HG03103 (cell line): Measurements from ENCODE around the gene TMPRSS13.
"Not testable (repeated sequence)": the region's sequence is repeated elsewhere in the genome, so short reads cannot be mapped to it uniquely, and the experiment has no call there.

Experiments
- ATAC-seq: cut with Tn5 transposase; IDR thresholded peaks from one replicate; pipeline ENCODE4 v1.9.1; 2021; ENCODE audit warnings: low read depth; ENCODE audit not compliant: unreplicated experiment

The TMPRSS13 gene

DNA sequence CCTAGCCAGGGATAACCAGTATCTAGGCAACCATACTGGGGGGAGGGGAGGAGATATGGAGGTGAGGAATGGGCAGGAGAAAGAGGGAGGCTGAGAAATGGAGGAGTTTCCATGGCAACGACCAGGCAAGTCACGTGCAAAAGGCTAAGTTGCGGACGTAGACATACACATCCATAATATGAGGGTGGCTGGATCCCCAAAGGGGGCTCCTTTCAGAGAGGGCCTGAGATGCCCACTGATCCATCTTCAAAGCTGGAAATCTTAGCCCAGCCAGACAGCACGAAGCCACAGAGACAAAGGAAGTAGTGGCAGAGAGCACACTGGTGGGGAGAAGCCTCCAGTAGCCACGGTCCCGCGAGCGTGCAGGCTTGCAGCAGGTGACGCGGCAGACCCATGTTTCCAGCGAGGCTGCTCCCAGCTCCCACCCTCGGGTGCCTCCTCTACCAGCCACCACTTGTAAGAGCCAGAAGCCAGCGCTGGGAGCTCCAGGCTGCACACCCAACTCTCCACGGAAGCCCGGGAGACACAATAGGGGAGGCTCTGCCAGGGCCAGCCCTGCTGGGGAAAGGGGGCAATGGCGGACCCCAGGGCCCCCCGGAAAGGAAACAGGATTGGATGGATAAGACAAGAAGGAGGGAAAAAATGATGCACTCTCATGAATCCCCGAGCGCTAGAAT, 53.7 kb downstream of the TMPRSS13 start:
- ATAC-seq: no peak

DNA sequence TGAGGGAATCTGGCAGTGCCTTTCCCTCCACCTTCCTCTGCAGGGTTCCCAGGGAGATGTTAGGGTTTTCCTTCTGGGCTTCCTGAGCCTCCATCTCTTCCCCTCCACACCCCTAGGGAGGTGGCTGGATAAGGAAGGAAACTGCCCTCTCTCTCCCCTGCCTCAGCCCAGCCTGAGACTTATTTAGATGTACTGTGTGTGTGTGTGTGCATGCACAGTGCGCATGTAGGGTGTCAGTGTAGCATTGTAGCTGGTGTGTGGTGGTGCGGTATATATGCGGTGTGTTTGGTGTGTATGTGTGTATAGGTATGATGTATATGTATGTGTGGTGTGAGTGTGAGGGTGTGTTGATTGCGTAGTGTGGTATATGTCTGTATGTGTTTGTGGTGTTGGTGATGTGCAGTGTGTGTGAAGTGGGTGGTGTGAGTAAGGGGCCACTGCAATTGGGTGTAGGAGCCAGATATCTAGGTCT, 54.3 kb downstream of the TMPRSS13 start:
- ATAC-seq: no peak

DNA sequence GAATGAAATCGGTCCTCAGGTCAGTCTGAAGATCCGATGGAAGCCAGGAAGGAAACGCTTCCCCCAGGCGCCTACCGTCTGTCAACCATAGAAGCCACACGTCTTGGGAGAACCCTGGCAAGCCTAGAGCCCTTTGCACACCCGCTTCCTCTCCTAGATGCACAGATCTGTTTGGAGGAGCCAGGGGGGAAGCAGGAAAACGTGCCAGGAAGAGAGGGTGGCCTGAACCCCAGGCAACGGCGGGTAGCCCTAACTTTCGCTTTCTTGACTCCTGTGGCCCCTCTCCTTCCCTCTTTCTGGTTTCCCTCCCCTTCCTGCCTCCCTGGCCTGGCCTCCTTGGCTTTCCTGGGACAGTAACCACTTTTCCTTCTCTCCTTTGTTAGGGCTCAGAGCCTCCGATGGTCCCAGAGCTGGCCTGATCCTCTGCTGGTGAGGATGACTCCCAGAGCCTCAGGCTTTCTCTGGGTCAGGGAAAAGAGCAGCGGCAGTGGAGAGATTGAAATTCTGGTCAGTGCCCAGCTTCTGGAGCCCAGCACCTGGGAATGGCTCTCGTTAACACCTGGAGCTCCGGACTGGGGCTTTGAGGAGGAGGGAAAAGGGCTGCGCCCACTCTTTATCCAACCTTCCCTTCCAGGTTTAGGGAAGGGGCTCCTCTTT, 54.8 kb downstream of the TMPRSS13 start:
- ATAC-seq: no peak

DNA sequence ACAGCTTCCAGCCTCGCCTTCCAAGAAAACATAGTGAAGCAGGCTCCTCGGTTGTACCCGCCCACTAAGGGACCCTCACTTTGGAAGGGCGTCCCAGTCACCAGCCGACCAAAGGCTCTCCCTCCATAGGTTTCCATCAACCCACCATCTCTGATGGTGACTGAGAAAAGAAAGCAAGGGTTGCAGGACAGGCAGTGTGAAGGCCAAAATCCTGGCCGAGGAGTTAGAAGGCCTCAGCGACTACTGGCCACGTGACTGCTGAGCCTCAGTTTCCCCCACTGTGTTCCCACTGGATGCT, 55.4 kb downstream of the TMPRSS13 start:
- ATAC-seq: no peak

DNA sequence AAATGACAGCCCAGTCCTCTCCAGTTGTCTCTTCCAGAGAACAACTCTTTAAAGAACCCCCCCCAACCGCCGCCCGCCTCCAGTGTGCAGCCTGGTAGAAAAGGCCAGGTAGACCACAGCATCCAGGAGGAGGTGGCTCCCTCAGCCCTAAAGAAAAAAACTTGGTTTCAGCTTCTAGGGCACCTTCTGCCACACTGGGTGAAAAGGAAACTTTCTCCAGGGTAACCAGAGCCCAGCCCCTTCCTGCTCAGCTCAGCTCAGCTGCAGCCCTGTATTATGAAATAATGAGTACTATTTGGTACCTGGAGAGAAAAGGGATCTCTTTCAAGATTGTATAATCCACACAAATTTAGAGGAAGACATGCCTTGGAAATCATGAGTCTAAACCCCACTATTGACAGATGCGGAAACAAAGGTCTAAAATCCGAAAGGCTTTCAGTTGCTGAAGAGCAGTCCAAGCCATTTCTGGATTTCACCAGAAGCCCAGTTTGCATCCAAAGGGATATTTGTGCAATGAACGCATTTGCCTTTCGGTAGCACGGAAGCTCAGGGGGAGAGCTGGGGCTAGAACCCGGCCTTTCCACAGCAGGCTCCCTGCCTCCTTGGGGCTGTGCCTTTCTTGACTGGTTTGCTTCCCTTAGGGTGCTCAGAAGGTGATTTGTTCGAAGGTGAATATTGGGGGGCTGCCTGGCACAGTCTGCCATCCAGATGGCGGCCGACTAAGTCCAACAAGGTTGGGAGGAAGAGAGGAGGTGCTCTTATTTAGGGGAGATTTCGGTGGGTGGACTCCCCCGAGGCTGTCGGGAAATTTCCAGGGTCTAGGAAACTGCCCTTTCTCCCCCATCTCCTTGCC, 56.0 kb downstream of the TMPRSS13 start:
- ATAC-seq: no peak

DNA sequence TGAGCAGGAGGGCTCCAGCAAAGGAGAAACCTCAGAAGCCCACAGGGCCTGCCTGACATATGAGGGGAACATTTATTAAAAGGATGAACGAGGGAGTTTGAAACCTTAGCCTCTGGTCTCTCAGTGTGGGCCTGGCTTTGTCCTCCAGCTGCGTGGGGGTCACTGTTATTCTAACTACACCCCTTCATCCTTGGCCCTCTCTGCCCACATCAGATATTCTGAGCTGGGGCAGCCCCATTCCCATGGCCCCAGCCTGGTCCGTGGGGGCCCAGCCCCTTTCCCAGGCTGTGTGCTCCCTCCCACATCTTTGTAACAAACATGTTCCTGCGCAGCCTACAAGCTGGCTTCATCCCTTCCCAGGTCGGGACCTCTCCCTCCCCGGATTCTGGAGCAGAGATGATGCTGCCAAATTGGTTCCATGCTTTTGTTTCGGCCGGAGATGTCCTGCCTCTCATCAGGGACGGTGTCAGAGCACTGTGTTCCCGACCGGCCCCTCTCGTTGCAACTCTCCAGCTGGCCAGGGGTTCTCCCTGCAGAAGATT, 56.7 kb downstream of the TMPRSS13 start:
- no peak for ATAC-seq

DNA sequence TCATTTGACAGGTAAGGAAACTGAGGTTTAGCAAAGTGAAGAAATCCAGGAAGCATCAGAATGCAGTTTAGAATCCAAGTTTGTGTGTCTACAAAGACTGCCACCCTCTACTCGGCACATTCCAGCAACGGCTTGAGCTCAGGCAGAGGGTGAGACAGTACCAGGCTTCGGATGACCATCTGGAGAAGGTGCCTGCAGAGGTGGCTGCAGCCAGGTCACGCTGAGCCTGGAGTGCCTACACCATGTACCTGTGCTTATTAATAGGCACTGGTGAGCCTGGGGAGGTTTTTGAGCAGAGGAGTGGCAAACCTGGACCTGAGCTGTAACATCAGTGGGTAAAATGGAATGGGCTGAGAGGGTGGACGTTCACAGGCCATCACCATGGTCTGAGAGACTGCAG, 57.4 kb downstream of the TMPRSS13 start:
- ATAC-seq: no peak

DNA sequence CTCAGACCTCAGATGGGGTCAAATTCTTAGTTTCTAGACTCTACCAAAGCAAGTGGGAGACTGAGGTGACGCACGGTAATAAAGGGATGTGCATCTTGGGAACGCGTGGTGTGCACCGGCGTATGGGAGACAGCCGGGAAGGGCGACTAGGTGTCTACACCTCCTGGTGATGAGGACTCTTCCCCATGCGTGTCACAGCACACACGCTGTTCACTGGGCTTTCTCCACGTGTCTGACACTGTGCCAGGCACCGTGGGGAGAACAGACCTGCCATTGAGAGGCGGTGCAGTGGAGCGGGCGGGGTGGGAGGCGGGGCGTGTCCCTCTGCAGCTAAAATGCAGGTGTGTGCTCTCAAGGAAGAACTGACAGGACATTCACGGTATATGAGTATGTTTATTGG, 58.0 kb downstream of the TMPRSS13 start:
- no peak for ATAC-seq

DNA sequence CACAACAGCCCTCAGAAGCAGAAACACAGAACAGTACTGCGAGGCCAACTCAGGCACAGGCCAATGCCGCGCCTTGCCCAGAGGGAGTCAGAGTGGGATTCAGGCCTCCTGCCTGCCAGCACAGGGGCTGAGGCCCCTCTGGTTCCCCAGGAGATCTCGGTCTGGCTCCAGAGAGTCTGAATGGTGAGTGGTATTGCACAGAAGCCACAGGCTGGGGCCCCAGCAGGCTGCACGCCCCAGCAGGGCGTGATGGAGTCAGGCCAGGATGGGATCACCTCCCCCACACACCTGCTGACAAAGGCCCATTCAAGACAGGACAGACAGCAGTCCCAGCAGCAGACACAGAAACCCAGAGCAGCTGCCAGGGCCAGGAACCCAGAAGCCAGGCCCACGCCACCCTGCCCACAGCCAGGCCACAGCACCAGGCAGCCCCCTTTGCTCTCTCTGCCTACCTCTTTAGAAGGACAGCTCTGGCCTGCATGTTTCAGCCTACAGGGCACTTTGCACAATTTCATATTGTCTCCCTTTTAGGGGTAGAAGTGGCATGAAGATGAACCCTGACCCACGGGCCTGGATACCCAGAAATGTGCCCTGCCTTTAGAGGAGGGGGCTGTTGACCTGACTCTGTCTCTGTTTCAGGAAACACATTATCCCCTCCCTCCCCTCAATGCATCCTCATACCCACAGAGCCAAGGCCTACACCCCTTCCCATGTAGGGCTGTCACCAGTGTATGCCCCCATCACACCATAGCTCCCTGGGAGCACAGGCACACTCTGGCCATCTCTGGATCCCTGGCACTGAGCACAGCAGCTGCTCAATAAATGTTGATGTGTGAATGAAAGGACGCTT, 58.9 kb downstream of the TMPRSS13 start:
- ATAC-seq: no peak

DNA sequence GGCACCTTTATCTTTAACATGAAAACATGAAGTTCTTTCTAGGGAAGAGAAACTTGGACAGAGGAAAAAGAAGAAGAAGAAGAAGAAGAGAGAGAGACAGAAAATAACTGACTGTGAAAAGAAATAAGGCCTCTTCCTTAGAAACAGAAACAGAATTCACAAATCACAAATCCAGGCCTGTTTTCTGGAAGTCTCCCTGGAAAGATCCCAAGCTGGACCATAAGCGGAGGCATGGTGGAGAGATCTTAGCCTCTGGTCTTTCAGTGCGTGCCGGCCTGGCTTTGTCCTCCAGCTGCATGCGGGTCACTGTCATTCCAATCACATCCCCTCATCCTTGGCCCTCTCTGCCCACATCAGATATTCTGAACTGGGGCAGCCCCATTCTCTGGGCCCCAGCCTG, 59.6 kb downstream of the TMPRSS13 start:
- ATAC-seq: no peak

DNA sequence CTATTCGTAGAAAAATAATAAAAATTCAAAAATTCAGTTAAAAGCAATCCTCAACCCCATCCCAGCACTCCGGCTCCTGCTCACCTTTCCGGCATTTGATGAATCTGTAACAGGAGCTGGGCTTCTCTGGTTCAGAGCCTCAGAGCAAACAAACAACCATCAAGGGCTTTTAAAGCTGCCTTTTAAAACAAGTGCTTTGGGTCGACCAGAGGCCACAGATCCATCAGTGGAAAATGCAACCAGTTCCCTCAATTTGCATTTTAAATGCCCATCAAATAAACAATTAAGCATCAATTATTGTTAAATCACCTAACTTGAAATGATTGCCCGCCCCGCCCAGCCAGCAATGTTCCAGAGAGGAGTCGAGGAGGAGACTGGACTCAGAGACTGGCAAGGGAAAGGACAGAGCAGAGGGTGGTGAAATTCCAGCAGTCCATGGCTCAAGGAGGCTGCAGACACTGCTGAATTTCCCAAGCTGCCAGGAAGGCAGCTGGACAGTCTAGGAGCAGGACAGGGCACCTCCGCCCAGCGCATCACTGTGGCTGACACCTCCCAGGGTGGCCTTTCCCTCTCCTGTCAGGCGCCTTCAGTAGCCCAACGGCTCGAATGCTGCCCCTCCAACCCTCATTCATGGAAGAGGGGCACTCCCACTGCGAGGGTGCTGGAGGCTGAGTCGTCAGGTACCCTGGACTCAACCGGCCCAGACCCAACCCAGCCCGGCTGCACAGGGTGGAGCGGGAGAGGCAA, 60.2 kb downstream of the TMPRSS13 start:
- no peak for ATAC-seq

DNA sequence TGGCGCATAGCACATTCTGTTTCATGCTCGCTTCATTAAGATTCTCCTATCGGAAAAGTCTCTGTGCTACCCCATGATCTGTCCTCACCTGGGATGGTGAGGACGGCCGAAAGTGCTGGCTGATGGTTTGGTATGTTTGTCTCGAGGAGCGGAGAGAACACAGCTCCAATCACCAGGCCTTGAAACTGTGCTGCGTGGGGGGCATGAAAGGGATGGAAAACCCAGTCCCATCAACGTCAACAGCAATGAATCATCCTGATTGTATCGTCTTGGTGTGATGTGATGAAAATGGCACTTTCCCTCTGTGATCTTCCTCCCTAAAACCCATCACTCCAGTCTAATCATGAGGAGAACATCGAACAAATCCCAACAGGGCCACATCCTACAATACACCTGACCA, 61.1 kb downstream of the TMPRSS13 start:
- ATAC-seq: no peak

DNA sequence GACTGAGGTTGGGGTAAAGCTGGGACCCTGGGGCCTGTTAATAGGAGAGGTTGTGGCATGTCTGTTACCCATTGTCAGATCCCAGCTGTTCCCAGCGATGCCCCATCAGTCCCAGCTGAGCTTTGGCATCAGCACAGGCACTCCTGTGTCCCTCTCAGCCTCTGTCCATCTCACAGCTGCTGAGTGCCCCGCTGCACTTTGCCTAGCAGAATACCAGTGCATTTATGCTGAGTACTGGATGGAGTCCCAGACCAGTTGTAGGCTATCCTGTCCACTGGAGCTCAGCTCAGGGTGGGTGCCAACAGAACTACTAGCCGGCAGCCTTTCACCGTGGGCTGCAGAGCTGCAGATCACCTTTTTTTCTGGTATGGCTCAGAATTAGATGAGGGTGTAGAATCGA, 62.7 kb downstream of the TMPRSS13 start:
- no peak for ATAC-seq

DNA sequence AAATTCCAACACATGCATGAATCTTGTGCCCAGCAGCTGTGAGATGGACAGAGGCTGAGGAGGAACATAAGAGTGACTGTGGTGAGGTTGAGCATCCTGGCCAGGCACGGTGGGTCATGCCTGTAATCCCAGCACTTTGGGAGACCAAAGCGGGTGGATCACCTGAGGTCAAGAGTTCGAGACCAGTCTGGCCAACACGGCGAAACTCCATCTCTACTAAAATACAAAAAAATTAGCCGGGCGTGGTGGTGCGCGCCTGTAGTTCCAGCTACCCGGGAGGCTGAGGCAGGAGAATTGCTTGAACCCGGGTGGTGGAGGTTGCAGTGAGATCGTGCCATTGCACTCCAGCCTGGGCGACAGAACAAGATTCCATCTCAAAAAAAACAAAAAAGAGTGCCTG, 63.7 kb downstream of the TMPRSS13 start:
- not testable (repeated sequence) for ATAC-seq

DNA sequence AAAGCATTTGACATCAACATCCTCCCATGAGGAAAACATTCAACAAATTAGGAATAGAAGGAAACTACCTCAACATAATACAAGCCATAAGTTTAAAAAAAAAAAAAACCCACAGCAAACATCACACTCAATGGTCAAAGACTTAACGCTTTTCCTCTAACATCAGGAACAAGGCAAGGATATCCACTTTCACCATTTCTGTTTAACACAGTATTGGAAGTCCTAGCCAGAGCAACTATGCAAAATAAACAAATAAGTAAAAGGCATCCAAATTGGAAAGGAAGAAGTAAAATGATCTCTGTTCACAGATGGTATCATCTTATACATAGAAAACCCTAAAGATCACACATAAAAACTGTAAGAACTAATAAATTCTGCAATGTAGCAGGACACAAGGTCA, 65.8 kb downstream of the TMPRSS13 start:
- no peak for ATAC-seq

DNA sequence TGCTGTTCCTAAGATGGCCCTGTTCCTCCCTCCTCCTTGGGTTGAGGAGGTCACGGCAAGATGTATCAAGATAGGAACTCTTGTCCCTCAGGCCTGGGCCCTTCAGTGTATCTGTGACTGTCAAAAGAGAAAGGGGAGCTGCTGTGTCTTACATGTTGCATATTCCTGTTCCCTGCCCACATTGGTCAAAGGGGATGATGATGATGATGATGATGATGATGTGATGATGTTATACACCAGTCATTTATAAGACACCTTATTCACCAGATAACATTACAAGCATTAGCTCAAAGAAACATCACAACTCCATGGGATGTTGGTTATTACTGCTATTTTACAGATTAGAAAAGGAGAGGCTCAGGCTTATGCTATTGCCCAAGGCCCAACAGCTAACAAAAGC, 66.4 kb downstream of the TMPRSS13 start:
- ATAC-seq: no peak

DNA sequence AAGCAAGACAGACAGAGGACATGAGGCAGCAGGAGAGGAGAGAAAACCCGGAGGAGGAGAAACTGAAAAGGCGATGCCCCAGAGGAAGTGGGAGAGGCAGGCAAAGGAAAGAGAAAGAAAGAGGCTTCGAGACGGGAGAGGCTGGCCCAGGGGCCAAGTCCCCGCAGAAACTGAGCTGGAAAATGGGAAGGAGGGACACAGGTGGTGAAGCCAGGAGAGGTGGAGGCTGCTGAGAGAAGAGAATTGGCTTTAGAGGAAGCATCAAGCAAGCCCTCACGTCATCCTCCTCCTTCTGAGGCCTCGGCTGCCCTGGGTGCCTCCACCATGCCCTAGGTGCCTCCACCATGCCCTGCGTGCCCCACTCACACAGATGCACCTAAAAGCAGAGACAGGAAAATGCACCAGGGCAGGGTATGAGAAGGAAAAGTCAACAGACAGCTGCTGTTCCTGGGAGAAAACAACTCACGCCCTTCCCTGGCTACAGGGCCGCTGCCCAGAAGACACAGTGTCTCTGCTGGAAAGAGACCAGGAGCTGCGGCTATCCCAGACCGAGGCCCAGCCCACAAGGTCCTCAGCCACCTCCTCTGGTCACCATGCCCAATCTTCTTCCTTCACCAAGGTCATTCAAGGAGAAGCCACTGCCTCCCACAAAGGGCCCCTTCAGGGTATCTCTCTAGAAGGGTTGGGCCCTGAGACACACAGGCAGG, 67.0 kb downstream of the TMPRSS13 start:
- no peak for ATAC-seq

DNA sequence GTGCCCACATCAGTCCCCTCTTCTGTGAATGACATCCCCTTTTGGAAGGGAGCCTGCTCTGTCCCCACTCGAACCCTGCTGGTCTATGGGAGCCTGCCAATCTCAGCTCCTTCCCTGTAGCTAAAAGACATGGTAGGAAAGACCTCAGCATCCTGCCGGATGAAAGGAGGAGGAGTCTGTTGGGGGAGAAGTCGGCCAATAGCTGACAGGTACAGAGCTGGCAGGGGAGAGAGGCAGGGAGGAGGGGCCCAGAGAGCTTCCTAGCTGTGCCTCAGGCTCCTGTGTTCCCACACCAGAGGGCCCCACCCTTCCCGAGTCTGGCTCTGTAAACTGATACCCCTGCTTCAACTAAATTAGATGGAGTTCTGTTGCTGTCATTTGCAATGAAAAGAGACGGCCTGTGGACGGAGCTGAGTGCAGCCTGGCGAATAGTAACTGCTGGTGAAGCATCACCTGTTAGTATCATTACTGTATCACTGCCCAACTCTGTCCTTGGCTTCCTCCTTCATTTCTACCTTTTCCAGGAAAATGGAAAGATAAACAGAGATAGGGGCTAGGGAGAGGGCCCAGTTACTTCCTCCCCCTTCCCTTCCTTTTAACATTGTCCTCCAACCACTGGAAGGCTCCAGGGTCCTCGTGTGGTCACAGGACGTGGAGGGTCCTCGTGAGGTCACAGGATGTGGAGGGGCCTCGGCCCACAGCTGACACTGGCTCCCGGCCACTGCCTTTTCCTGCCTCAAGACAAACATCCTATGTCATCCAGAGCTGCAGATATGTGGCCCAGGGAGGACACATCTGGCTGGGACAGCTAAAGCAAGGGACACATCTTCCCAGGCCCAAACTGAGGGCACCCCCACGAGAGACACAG, 67.8 kb downstream of the TMPRSS13 start:
- ATAC-seq: no peak
